Esophagus (tissue), 2 donors: Measurements from ENCODE around the gene TTC23L. TPM values are rescaled to one million over a fixed set of nuclear protein-coding genes. Genes with fewer than 3 reads are reported as not detected.

Source experiments
- H3K27ac ChIP-seq, 2 donors: one replicate each; pipeline ENCODE4 v1.5.1; 2013; ENCODE audit warnings: low read depth in 2 of 2, mild to moderate bottlenecking in 2 of 2, inconsistent platforms in 1 of 2, low read length in 1 of 2, moderate library complexity in 1 of 2
- H3K27me3 ChIP-seq, 2 donors: one replicate each; pipeline ENCODE4 v1.6.1; 2013; ENCODE audit warnings: low read length in 2 of 2, control low read depth in 1 of 2, mild to moderate bottlenecking in 1 of 2; ENCODE audit not compliant: insufficient read depth in 2 of 2, control insufficient read depth in 1 of 2
- H3K36me3 ChIP-seq, 2 donors: one replicate each; pipeline ENCODE4 v1.6.1; 2013; ENCODE audit warnings: low read length in 1 of 2; ENCODE audit not compliant: control insufficient read depth in 2 of 2, insufficient read depth in 2 of 2
- H3K4me1 ChIP-seq, 2 donors: one replicate each; pipeline ENCODE4 v1.6.1; 2013; ENCODE audit warnings: low read length in 1 of 2; ENCODE audit not compliant: control insufficient read depth in 2 of 2, insufficient read depth in 2 of 2
- H3K4me3 ChIP-seq, 2 donors: one replicate each; pipeline ENCODE4 v1.5.1; 2013; ENCODE audit warnings: low read length in 2 of 2, mild to moderate bottlenecking in 2 of 2, low read depth in 1 of 2, moderate library complexity in 1 of 2
- H3K9me3 ChIP-seq, 2 donors: one replicate each; pipeline ENCODE4 v1.6.1; 2013; ENCODE audit warnings: mild to moderate bottlenecking in 2 of 2, low read depth in 1 of 2, low read length in 1 of 2, moderate library complexity in 1 of 2; ENCODE audit not compliant: control insufficient read depth in 2 of 2, insufficient read depth in 1 of 2
- WGBS, 2 donors: extraction: QIAGEN DNeasy Blood & Tissue Kit; methylation state at CpG; one replicate each; pipeline ENCODE4 v1.1.7; 2013; 5-methylcytosine and 5-hydroxymethylcytosine counted together
- polyA plus RNA-seq, 2 donors: library from polyadenylated mRNA; stranded (reverse); fragments of 200-250 nt; gene quantifications; one replicate each; pipeline ENCODE4 v1.2.3, GENCODE V29; 2013
- donor health status: healthy with polysubstance abuse.
- donor health status: Bipolar disorder and iron deficiency.

The TTC23L gene
- polyA plus RNA-seq, 2 donors = 0.04 TPM; not detected in 1

GRCh38 chr5:34831303-34831702 lies 7.7 kb upstream of the TTC23L start:
- Histone ChIP-seq H3K4me3 (no peak overlapping the region), H3K36me3 (peaks cover 2 to 8% of the 10 kb centered on the region in 2 donors), H3K9me3 (no peaks in the 10 kb centered on the region), H3K27ac (no peak overlapping the region), H3K4me1 (no peaks in the 10 kb centered on the region), H3K27me3 (no peaks in the 10 kb centered on the region)

DNA sequence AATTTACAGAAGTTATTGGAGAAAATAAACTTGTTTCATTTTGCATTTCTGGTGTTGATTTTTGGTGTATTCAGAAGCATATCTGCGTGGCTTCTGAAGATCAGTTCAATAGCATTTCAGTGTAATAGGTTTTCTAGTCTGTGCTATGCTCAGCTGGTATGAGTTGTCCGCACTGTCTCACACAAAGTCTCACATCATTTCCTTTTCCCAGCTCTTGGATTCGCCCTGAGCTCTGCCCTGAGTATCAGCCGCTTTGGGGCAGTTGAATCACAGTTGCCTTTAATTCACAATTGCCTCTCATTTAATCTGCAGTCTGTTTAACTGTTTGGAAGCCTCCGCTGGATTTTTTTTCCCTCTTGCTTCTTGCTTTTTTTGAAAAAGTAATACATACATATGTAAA lies 6.4 kb upstream of the TTC23L start:
- H3K4me3 ChIP-seq = no peak overlapping the region
- H3K9me3 ChIP-seq = no peaks in the 10 kb centered on the region
- WGBS, 2 donors = 92 to 96% methylated on average over 5 of the region's 5 CpGs
- peaks cover 1 to 2% of the 10 kb centered on the region in 2 donors for H3K36me3 ChIP-seq
- H3K4me1 ChIP-seq = no peaks in the 10 kb centered on the region
- no peak overlapping the region for H3K27ac ChIP-seq
- H3K27me3 ChIP-seq = no peaks in the 10 kb centered on the region

DNA sequence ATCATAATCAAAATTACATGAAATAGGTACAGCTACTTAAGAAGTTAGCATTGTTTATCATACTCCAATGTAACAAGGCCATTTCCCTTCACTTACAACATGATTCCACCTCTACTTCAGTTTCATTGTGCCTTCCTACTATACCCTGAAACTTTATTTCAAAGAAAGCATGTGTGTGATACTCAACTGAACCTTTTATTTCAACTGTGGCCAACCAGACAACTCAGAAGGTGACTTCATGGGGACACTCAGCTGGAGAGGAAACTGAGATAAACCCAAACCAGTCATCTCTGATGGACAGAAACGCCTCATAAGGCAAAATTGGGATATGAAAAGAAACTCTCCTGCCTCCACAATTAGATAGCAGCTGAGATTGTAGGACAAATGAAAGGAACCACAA lies 5.9 kb upstream of the TTC23L start:
- Histone ChIP-seq H3K4me3 (no peak overlapping the region), H3K27me3 (no peaks in the 10 kb centered on the region), H3K27ac (no peak overlapping the region), H3K4me1 (no peaks in the 10 kb centered on the region), H3K36me3 (no peaks in the 10 kb centered on the region), H3K9me3 (no peaks in the 10 kb centered on the region)
- WGBS, 2 donors = 88 to 90% methylated on average over 1 of the region's 1 CpG

GRCh38 chr5:34833976-34834793 lies 4.8 kb upstream of the TTC23L start:
- H3K4me3 ChIP-seq = no peak overlapping the region
- 75 to 77% methylated on average over 9 of the region's 9 CpGs for WGBS, 2 donors
- no peaks in the 10 kb centered on the region for H3K4me1 ChIP-seq
- H3K27me3 ChIP-seq = no peaks in the 10 kb centered on the region
- H3K27ac ChIP-seq = no peak overlapping the region
- no peaks in the 10 kb centered on the region for H3K9me3 ChIP-seq
- no peaks in the 10 kb centered on the region for H3K36me3 ChIP-seq

DNA sequence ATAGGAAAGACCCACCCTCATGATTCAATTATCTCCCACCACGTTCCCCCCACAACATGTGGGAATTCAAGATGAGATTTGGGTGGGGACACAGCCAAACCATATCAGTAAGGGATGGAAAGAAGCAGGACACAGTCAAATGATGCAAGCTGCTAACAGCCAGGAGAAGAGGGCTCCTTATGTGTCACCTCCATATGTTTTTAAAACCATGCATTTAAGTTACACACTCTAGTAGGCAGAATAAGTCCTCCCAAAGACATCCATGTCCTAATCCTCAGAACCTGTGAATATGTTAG lies 4.2 kb upstream of the TTC23L start:
- Histone ChIP-seq H3K36me3 (no peaks in the 10 kb centered on the region), H3K4me1 (no peaks in the 10 kb centered on the region), H3K27ac (no peak overlapping the region), H3K27me3 (no peaks in the 10 kb centered on the region), H3K9me3 (no peaks in the 10 kb centered on the region), H3K4me3 (no peak overlapping the region)
- WGBS, 2 donors = 67 to 78% methylated on average over 1 of the region's 1 CpG

DNA sequence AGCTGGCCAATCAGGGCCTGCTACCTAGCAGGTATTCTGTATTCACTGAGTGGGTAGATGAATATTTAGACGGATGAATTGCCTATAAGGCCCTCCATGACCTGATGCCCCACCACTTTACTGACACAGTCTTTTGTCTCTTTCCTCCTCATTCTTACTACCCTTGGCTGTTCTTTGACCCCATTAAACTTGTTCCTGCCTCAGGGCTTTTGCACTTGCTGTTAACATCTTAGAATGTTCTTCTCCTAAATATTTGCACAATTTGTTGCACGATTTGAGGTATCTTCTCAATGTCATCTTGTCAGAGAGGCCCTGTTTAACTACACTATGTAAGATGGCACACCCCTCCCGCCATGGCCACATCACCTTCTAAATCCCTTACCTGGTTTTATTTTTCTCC lies 3.3 kb upstream of the TTC23L start:
- WGBS, 2 donors = 83 to 85% methylated on average over 3 of the region's 3 CpGs

DNA sequence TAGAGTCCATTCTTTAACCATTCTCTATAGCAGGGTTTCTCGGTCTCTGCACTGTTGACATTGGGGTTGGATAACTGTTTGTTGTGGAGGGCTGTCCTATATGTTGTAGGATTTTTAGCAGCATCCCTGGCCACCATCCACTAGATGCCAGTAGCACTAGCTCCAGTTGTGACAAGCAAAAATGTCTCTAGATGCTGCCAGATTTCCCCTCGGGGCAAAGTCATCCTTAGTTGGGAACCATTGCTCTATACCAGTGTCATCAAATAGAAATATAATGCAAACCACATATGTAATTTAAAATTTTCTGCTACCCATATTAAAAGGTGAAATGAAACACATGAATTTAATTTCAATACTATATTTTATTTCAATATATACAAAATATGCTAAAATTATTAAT lies 2.9 kb downstream of the TTC23L start:
- no peak overlapping the region for H3K27ac ChIP-seq
- no peak overlapping the region for H3K4me3 ChIP-seq
- H3K9me3 ChIP-seq = no peaks in the 10 kb centered on the region
- H3K27me3 ChIP-seq = no peaks in the 10 kb centered on the region
- H3K4me1 ChIP-seq = no peaks in the 10 kb centered on the region
- WGBS, 2 donors = 85 to 94% methylated on average over 2 of the region's 2 CpGs
- H3K36me3 ChIP-seq = no peaks in the 10 kb centered on the region

More for the DNA sequence above, 3.3 kb upstream of the TTC23L start:
- Histone ChIP-seq H3K36me3 (no peaks in the 10 kb centered on the region), H3K9me3 (no peaks in the 10 kb centered on the region), H3K27ac (no peak overlapping the region), H3K27me3 (no peaks in the 10 kb centered on the region), H3K4me1 (no peaks in the 10 kb centered on the region), H3K4me3 (no peak overlapping the region)

GRCh38 chr5:34842554-34842953 lies 3.6 kb downstream of the TTC23L start:
- Histone ChIP-seq H3K4me1 (no peaks in the 10 kb centered on the region), H3K27me3 (no peaks in the 10 kb centered on the region), H3K36me3 (no peaks in the 10 kb centered on the region), H3K4me3 (no peak overlapping the region), H3K27ac (no peak overlapping the region), H3K9me3 (no peaks in the 10 kb centered on the region)
- 82 to 94% methylated on average over 7 of the region's 7 CpGs for WGBS, 2 donors

DNA sequence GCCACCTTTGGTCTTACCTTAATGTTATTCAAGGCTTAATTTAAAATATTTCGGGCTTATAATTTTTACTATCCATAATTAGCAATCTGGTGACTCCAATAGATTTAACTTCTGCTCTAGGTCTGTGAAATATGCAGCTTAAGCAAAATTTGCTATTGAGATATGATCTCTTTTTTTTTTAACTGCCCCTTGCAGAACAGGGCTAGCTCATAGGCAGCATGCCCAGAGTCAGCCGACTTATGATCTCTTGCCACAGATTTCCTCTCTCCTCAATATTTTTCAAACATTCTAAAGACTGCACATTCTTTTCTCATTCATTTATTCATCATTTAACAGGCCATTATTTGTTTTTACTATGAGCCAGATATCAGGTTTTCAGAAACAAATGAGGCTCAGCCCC lies 4.5 kb downstream of the TTC23L start:
- H3K4me3 ChIP-seq = no peak overlapping the region
- 71 to 77% methylated on average over 2 of the region's 2 CpGs for WGBS, 2 donors

DNA sequence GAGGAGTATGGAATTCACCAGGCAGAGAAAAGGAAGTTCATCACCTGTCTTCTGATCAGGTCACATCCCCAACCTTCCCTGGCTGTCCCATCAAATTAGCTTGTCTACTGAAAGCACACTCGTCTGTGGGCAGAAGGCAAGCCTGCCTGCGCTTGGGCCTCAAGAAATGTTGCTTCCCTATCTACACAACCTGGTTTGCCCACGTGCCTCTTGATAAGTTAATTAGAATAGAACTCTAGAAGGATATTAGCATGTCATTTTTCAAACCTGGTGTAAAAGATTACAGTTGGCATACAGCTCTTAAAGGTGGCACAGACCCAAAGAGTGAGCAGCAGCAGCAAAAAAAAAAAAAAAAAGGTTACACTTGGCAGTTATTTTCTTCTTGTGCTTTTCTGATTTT lies 5.1 kb downstream of the TTC23L start:
- 64 to 65% methylated on average over 3 of the region's 3 CpGs for WGBS, 2 donors
- no peaks in the 10 kb centered on the region for H3K4me1 ChIP-seq
- H3K27ac ChIP-seq = no peak overlapping the region

More for the DNA sequence above, 4.5 kb downstream of the TTC23L start:
- Histone ChIP-seq H3K9me3 (no peaks in the 10 kb centered on the region), H3K4me1 (no peaks in the 10 kb centered on the region), H3K36me3 (no peaks in the 10 kb centered on the region), H3K27ac (no peak overlapping the region), H3K27me3 (no peaks in the 10 kb centered on the region)

More for the DNA sequence above, 5.1 kb downstream of the TTC23L start:
- Histone ChIP-seq H3K4me3 (no peak overlapping the region), H3K27me3 (no peaks in the 10 kb centered on the region), H3K36me3 (no peaks in the 10 kb centered on the region), H3K9me3 (no peaks in the 10 kb centered on the region)
